MCF 10A (cell line): ENCODE data around the gene KIF6. TPM values are rescaled to one million over a fixed set of nuclear protein-coding genes. Genes with fewer than 3 reads are reported as not detected.

ENCODE experiments used
- BruUV-seq: library from RNA; stranded (reverse); fragments of 400-500 nt; replicated peaks from 2 replicates; lab custom pipeline; 2021; lab: Mats Ljungman, UMichigan
- CTCF ChIA-PET: fragments of 300-600 bp; sonication (Branson Sonifier 250); formaldehyde crosslinking; extraction: SDS; loops from one replicate; lab custom pipeline; 2021; ENCODE audit warnings: antibody characterized with exemption, inconsistent platforms; lab: Yijun Ruan, JAX
- POLR2A ChIA-PET: fragments of 300-600, 350-650 bp; sonication (Branson Sonifier 250); formaldehyde crosslinking; extraction: SDS; loops from one replicate; lab custom pipeline; 2020; ENCODE audit warnings: antibody characterized with exemption, inconsistent platforms; lab: Yijun Ruan, JAX
- DNase-seq: peaks from one replicate; pipeline ENCODE4 v3.0.0-alpha.2; 2018; ENCODE audit not compliant: unreplicated experiment
- H3K27ac Mint-ChIP-seq: one replicate; pipeline ENCODE4 v1.8.0; 2022; ENCODE audit warnings: mild to moderate bottlenecking, low read depth, mixed read lengths; ENCODE audit not compliant: unreplicated experiment
- H3K27me3 Mint-ChIP-seq: one replicate; pipeline ENCODE4 v1.8.0; 2022; ENCODE audit warnings: mixed read lengths; ENCODE audit not compliant: insufficient read depth, unreplicated experiment
- H3K36me3 Mint-ChIP-seq: one replicate; pipeline ENCODE4 v1.8.0; 2022; ENCODE audit warnings: mild to moderate bottlenecking, moderate library complexity, mixed read lengths; ENCODE audit not compliant: insufficient read depth, unreplicated experiment
- H3K4me1 Mint-ChIP-seq: one replicate; pipeline ENCODE4 v1.8.0; 2022; ENCODE audit warnings: mixed read lengths; ENCODE audit not compliant: insufficient read depth, unreplicated experiment
- H3K4me3 Mint-ChIP-seq: one replicate; pipeline ENCODE4 v1.8.0; 2022; ENCODE audit warnings: mild to moderate bottlenecking, moderate library complexity, mixed read lengths; ENCODE audit not compliant: unreplicated experiment
- H3K9me3 Mint-ChIP-seq: one replicate; pipeline ENCODE4 v1.8.0; 2022; ENCODE audit warnings: mixed read lengths; ENCODE audit not compliant: unreplicated experiment
- intact Hi-C: fragments of 100-400 bp; cut with micrococcal nuclease; formaldehyde crosslinking; loops from 2 replicates; pipeline ENCODE4 v1.14.1; 2022
- total RNA-seq: library from RNA; stranded (reverse); gene quantifications from 2 replicates; pipeline ENCODE4 v1.2.3, GENCODE V29; 2022
- TF ChIP-seq, protein P1 (sequence below): fragments of 200-600 bp; IDR thresholded peaks from one replicate; pipeline ENCODE4 v1.8.0; 2022; ENCODE audit warnings: antibody characterized with exemption, mild to moderate bottlenecking; ENCODE audit not compliant: unreplicated experiment

KIF6 gene
- total RNA-seq, 1 experiment from 2014 or later: 0.91 TPM

DNA sequence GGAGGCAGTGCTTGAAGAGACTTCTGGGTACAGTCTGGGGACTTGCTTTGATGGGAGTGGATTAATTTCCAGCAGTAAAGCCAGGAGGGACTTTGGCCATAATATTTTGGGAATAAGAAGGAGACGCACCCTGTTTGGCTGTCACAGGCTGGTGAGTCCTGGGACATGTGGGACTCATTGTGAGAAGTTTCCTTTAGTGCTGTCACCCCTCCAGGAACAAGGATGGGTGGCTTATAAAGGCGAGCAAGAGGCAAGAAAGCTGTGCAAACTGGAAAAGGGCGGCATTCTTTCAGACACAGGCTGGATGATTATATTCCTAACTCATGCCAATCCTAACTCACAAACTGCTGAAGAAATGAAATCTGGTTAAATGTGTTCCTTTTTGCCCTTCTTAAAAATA, 325.2 kb downstream of the KIF6 start:
- TF ChIP-seq, protein P1, sequence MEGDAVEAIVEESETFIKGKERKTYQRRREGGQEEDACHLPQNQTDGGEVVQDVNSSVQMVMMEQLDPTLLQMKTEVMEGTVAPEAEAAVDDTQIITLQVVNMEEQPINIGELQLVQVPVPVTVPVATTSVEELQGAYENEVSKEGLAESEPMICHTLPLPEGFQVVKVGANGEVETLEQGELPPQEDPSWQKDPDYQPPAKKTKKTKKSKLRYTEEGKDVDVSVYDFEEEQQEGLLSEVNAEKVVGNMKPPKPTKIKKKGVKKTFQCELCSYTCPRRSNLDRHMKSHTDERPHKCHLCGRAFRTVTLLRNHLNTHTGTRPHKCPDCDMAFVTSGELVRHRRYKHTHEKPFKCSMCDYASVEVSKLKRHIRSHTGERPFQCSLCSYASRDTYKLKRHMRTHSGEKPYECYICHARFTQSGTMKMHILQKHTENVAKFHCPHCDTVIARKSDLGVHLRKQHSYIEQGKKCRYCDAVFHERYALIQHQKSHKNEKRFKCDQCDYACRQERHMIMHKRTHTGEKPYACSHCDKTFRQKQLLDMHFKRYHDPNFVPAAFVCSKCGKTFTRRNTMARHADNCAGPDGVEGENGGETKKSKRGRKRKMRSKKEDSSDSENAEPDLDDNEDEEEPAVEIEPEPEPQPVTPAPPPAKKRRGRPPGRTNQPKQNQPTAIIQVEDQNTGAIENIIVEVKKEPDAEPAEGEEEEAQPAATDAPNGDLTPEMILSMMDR: no peak
- no peak for DNase-seq
- POLR2A ChIA-PET: no interaction called here
- no peaks in the 10 kb centered on the region for H3K36me3 Mint-ChIP-seq
- no peaks in the 10 kb centered on the region for H3K9me3 Mint-ChIP-seq
- no peak overlapping the region for H3K4me3 Mint-ChIP-seq
- intact Hi-C loops: no loop called here
- CTCF ChIA-PET: interaction anchor here (0.7 kb wide), 1 partner anchor 330 kb away, joined by 3 read pairs; no protein-coding TSS in a partner anchor
- BruUV-seq: no TSS peak
- H3K27ac Mint-ChIP-seq: no peak overlapping the region
- H3K27me3 Mint-ChIP-seq: no peaks in the 10 kb centered on the region
- H3K4me1 Mint-ChIP-seq: no peaks in the 10 kb centered on the region

GRCh38 chr6:39396854-39397253, 328.4 kb downstream of the KIF6 start:
- no TSS peak for BruUV-seq
- ChIA-PET POLR2A (no interaction called here), CTCF (interaction anchor here (0.6 to 0.8 kb wide), 2 partner anchors 380 to 1498 kb away, joined by 4 to 5 read pairs; no protein-coding TSS in a partner anchor)
- no peaks in the 10 kb centered on the region for H3K9me3 Mint-ChIP-seq
- no peaks in the 10 kb centered on the region for H3K36me3 Mint-ChIP-seq
- no peaks in the 10 kb centered on the region for H3K4me1 Mint-ChIP-seq
- DNase-seq: no peak
- no peak overlapping the region for H3K27ac Mint-ChIP-seq
- TF ChIP-seq, protein P1: no peak
- no peak overlapping the region for H3K4me3 Mint-ChIP-seq
- no peaks in the 10 kb centered on the region for H3K27me3 Mint-ChIP-seq
- intact Hi-C loops: no loop called here

DNA sequence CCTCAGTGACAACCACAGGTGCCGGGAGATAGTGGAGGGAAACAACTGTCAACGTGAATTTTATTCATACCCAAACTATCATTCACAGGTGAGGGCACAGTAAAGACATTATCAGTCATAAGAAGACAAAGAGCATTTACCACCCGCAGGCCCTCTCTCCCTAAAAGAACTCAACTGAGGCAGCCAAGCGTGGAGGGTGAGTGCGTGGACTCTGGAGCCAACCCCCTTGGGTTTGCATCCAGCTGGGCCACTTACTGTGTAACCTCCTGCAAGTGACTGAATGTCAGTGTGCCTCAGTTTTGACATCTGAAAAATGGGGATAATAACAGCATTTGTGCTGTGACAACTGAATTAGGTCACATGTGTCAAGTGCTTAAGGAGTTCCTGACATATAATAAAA, 332.1 kb downstream of the KIF6 start:
- no peaks in the 10 kb centered on the region for H3K36me3 Mint-ChIP-seq
- intact Hi-C loops: no loop called here
- TF ChIP-seq, protein P1: no peak
- DNase-seq: no peak
- H3K27me3 Mint-ChIP-seq: no peaks in the 10 kb centered on the region
- CTCF ChIA-PET: no interaction called here
- no peaks in the 10 kb centered on the region for H3K9me3 Mint-ChIP-seq
- no peaks in the 10 kb centered on the region for H3K4me1 Mint-ChIP-seq
- BruUV-seq: no TSS peak
- POLR2A ChIA-PET: no interaction called here
- no peak overlapping the region for H3K27ac Mint-ChIP-seq
- no peak overlapping the region for H3K4me3 Mint-ChIP-seq

- Mint-ChIP-seq H3K27ac (no peak overlapping the region), H3K4me3 (no peak overlapping the region), H3K4me1 (no peaks in the 10 kb centered on the region), H3K36me3 (no peaks in the 10 kb centered on the region), H3K27me3 (no peaks in the 10 kb centered on the region), H3K9me3 (no peaks in the 10 kb centered on the region)
- CTCF ChIA-PET: interaction anchor here (0.8 kb wide), 1 partner anchor 43 kb away, joined by 3 read pairs; no protein-coding TSS in a partner anchor
- no peak for DNase-seq
- intact Hi-C loops: no loop called here
- TF ChIP-seq, protein P1: no peak
- no TSS peak for BruUV-seq
- POLR2A ChIA-PET: no interaction called here
Observed at GRCh38 chr6:39391182-39391581, 334.0 kb downstream of the KIF6 start.
